Stimulated activated CD8-positive, alpha-beta memory T cell treated with anti-CD3 and anti-CD28 coated beads, Interleukin-7, amount 100 ng/mL, for 4 hours (primary cell): Measurements from ENCODE around the gene XPO6.

Experiments
- DNase-seq, 2 donors: peaks; one replicate each; pipeline ENCODE4 v3.0.0-alpha.2; 2020; ENCODE audit warnings: low read depth in 2 of 2

The XPO6 gene

GRCh38 chr16:28156056-28156680 lies 55.6 kb downstream of the XPO6 start:
- no peak for DNase-seq

GRCh38 chr16:28155293-28155692 lies 56.5 kb downstream of the XPO6 start:
- no peak for DNase-seq

GRCh38 chr16:28151180-28151579 lies 60.6 kb downstream of the XPO6 start:
- DNase-seq = no peak

GRCh38 chr16:28149011-28149888 lies 62.5 kb downstream of the XPO6 start:
- DNase-seq = no peak

- no peak for DNase-seq
Observed at GRCh38 chr16:28146536-28146935, 65.2 kb downstream of the XPO6 start.

- DNase-seq = no peak
Observed at GRCh38 chr16:28145796-28146195, 66.0 kb downstream of the XPO6 start.

GRCh38 chr16:28140788-28141618 lies 70.8 kb downstream of the XPO6 start:
- peak; percentile 41 to 56 for DNase-seq

- DNase-seq = no peak
Observed at GRCh38 chr16:28139530-28139929, 72.2 kb downstream of the XPO6 start.

GRCh38 chr16:28136751-28137434 lies 74.9 kb downstream of the XPO6 start:
- DNase-seq = peak in 1 of 2 donors; percentile 31

- no peak for DNase-seq
Observed at GRCh38 chr16:28133666-28134065, 78.1 kb downstream of the XPO6 start.

- DNase-seq = no peak
Observed at GRCh38 chr16:28131743-28132393, 79.9 kb downstream of the XPO6 start.

- DNase-seq = no peak
Observed at GRCh38 chr16:28131181-28131580, 80.6 kb downstream of the XPO6 start.

GRCh38 chr16:28130099-28131088 lies 81.4 kb downstream of the XPO6 start:
- no peak for DNase-seq

- no peak for DNase-seq
Observed at GRCh38 chr16:28126684-28127620, 84.8 kb downstream of the XPO6 start.

GRCh38 chr16:28125592-28125991 lies 86.2 kb downstream of the XPO6 start:
- DNase-seq = no peak

- DNase-seq = no peak
Observed at GRCh38 chr16:28121527-28121926, 90.2 kb downstream of the XPO6 start.

- DNase-seq = no peak
Observed at GRCh38 chr16:28120754-28121153, 91.0 kb downstream of the XPO6 start.

GRCh38 chr16:28118637-28119036 lies 93.1 kb downstream of the XPO6 start:
- DNase-seq = no peak

- DNase-seq = no peak
Observed at GRCh38 chr16:28117168-28117565, 94.6 kb downstream of the XPO6 start.
